ENCODE results near the gene FAM83D.

DNA sequence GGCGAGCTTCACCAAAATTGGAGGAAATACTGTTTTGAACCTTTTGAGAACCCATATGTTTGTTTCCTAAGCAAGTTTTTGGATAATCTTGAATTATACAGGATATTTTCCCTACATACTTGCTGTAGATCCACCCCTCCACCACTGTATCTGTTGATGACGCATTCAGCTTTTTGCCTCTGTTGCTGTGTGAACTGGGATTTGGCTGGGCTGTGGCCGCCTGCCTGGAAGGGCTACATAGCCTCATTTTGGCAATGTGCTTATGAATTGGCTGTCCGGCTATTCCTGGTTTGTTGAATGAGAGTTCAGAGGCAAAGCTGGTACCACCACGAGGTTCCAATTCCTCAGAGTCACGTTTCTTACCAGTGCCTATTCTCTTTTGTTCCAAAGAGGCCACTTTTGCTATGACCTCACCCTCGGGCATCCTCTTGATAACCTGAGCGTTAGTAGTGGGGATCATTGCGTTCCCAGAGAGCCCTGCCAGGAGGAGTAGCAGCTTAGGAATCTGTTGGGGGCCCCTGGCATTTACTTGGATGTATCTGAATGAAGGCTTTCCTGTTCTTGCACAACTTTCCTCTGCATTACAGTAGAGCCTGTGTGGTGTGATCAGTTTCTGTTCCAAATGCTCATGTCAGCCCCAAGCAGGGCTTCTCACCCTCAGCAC is 6.4 kb downstream of the FAM83D start:
- TF ChIP-seq POLR2A (IDR thresholded peaks at IDR 0.05) = no peak
- TF ChIP-seq, protein P1, sequence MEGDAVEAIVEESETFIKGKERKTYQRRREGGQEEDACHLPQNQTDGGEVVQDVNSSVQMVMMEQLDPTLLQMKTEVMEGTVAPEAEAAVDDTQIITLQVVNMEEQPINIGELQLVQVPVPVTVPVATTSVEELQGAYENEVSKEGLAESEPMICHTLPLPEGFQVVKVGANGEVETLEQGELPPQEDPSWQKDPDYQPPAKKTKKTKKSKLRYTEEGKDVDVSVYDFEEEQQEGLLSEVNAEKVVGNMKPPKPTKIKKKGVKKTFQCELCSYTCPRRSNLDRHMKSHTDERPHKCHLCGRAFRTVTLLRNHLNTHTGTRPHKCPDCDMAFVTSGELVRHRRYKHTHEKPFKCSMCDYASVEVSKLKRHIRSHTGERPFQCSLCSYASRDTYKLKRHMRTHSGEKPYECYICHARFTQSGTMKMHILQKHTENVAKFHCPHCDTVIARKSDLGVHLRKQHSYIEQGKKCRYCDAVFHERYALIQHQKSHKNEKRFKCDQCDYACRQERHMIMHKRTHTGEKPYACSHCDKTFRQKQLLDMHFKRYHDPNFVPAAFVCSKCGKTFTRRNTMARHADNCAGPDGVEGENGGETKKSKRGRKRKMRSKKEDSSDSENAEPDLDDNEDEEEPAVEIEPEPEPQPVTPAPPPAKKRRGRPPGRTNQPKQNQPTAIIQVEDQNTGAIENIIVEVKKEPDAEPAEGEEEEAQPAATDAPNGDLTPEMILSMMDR (IDR thresholded peaks at IDR 0.05) = no peak
